Prostate gland (tissue), 2 donors: ENCODE results near the gene MILR1. TPM values are rescaled to one million over a fixed set of nuclear protein-coding genes. Genes with fewer than 3 reads are reported as not detected.
"Not testable (repeated sequence)": the region's sequence is repeated elsewhere in the genome, so short reads cannot be mapped to it uniquely, and the experiment has no call there.

Experiments
- DNase-seq: peaks from one replicate; pipeline ENCODE4 v3.0.0-alpha.2; 2019; ENCODE audit warnings: low spot score
- H3K27ac ChIP-seq, 2 donors: fragments of 200-600 bp; sonication (generic); 2 replicates each; pipeline ENCODE4 v1.5.1; 2017 to 2019
- H3K27me3 ChIP-seq: fragments of 200-600 bp; sonication (generic); replicated peaks from 2 replicates; pipeline ENCODE4 v1.5.1; 2019; ENCODE audit not compliant: insufficient read depth
- H3K36me3 ChIP-seq, 2 donors: fragments of 200-600 bp; sonication (generic); 1 replicate in 1 of 2; 2 replicates in 1 of 2; pipeline versions ENCODE4 v1.5.1 to v1.8.1; 2017 to 2019
- H3K4me1 ChIP-seq: fragments of 200-600 bp; sonication (generic); replicated peaks from 2 replicates; pipeline ENCODE4 v1.5.1; 2019
- H3K4me3 ChIP-seq, 2 donors: fragments of 200-600 bp; sonication (generic); 2 replicates each; pipeline ENCODE4 v1.5.1; 2017 to 2019
- H3K9me3 ChIP-seq: fragments of 200-600 bp; sonication (generic); 2 replicates; pipeline ENCODE4 v1.5.1; 2017
- POLR2A ChIP-seq: fragments of 450-650 bp; IDR thresholded peaks from one replicate; pipeline ENCODE4 v1.6.1; 2016; ENCODE audit warnings: antibody characterized with exemption, mild to moderate bottlenecking
- POLR2AphosphoS5 ChIP-seq: sonication (generic); formaldehyde crosslinking; IDR thresholded peaks from one replicate; pipeline ENCODE4 v1.6.1; 2017; ENCODE audit warnings: antibody characterized with exemption
- WGBS: methylation state at CpG from one replicate; pipeline ENCODE4 v1.1.5; 2018; 5-methylcytosine and 5-hydroxymethylcytosine counted together
- intact Hi-C: fragments of 100-400 bp; cut with DNase I; formaldehyde crosslinking; loops from one replicate; pipeline ENCODE4 v1.14.2; 2022
- total RNA-seq, 2 donors: library from RNA; depleted of rRNA; stranded (reverse); fragments of >200 nt; gene quantifications; one replicate each; pipeline ENCODE4 v1.1.0, GENCODE V29; 2016
- TF ChIP-seq, protein P1 (sequence below), 4 experiments: fragments of 200-600 bp in 2 of 4; fragments of 450-650 bp in 2 of 4; sonication (generic) in 2 of 4; IDR thresholded peaks; 1 replicate in 3 of 4; 2 replicates in 1 of 4; pipeline ENCODE4 v1.5.1; 2016 to 2019; ENCODE audit warnings: antibody characterized with exemption in 4 of 4, mild to moderate bottlenecking in 2 of 4, moderate library complexity in 2 of 4

The MILR1 gene
- total RNA-seq, 2 donors from 2014 or later = 0.77 to 4.3 TPM

DNA sequence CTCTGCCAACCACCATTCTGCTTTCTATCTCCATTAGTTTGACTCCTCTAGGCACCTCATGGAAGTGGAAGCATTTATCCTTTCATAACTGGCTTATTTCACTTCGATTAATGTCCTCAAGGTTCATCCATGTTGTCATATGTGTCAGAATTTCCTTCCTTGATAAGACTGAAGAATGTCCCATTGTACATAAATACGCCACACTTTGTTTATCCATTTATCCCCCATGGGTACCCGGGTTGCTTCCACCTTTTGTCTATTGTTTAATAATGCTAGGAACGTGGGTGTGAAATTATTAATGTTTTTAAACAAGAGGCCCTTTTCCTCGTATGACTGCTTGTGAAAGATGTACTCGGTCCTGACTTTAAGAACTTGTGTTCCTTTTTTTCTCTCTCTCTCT lies 12.9 kb downstream of the MILR1 start:
- H3K27me3 ChIP-seq = no peaks in the 10 kb centered on the region
- TF ChIP-seq POLR2AphosphoS5 = no peak
- no peak for TF ChIP-seq POLR2A
- TF ChIP-seq, protein P1, sequence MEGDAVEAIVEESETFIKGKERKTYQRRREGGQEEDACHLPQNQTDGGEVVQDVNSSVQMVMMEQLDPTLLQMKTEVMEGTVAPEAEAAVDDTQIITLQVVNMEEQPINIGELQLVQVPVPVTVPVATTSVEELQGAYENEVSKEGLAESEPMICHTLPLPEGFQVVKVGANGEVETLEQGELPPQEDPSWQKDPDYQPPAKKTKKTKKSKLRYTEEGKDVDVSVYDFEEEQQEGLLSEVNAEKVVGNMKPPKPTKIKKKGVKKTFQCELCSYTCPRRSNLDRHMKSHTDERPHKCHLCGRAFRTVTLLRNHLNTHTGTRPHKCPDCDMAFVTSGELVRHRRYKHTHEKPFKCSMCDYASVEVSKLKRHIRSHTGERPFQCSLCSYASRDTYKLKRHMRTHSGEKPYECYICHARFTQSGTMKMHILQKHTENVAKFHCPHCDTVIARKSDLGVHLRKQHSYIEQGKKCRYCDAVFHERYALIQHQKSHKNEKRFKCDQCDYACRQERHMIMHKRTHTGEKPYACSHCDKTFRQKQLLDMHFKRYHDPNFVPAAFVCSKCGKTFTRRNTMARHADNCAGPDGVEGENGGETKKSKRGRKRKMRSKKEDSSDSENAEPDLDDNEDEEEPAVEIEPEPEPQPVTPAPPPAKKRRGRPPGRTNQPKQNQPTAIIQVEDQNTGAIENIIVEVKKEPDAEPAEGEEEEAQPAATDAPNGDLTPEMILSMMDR (IDR thresholded peaks at IDR 0.05) = no peak
- H3K27ac ChIP-seq = no peak overlapping the region
- no peak overlapping the region for H3K4me3 ChIP-seq
- H3K9me3 ChIP-seq = no peaks in the 10 kb centered on the region
- no peak for DNase-seq
- H3K4me1 ChIP-seq = no peaks in the 10 kb centered on the region
- no peaks in the 10 kb centered on the region for H3K36me3 ChIP-seq
- intact Hi-C loops = no loop called here
- WGBS = 78% methylated on average over 6 of the region's 6 CpGs

DNA sequence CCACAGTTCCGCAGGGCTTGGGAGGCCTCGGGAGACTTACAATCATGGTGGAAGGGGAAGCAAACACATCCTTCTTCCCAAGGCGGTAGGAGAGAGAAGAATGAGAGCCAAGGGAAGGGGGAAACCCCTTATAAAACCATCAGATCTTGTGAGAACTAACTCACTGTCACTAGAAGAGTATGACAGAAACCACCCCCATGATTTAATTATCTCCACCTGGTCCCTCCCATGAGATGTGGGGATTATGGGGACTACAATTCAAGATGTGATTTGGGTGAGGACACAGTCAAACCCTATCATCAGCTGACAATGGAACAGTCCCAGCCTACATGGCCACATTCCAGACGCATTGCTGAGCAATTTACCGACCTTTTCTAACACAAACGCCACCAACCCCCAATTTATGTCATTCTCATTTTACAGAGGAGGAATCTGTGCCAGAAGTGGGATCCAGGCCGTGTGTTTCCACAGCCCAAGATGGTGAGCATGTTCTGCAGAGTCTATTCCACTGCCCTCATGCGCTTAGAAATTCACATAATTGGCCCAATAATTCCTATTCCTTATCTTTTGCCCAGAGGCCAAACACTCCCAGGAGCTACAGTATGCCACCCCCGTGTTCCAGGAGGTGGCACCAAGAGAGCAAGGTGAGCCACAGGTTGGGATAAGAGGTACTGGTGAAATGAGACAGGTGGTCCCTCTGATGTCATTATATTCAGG lies 17.3 kb downstream of the MILR1 start:
- Histone ChIP-seq H3K4me1 (no peaks in the 10 kb centered on the region), H3K36me3 (no peaks in the 10 kb centered on the region), H3K9me3 (no peaks in the 10 kb centered on the region), H3K27ac (no peak overlapping the region), H3K4me3 (no peak overlapping the region), H3K27me3 (no peaks in the 10 kb centered on the region)
- 62% methylated on average over 9 of the region's 9 CpGs for whole genome bisulfite sequencing
- TF ChIP-seq POLR2A = no peak
- TF ChIP-seq POLR2AphosphoS5 = no peak
- TF ChIP-seq, protein P1 (IDR thresholded peaks at IDR 0.05) = no peak
- DNase-seq = no peak
- intact Hi-C loops = no loop called here

- H3K27me3 ChIP-seq, H3K4me1 ChIP-seq, intact Hi-C loops, H3K27ac ChIP-seq, H3K36me3 ChIP-seq, DNase-seq, H3K9me3 ChIP-seq, H3K4me3 ChIP-seq: not testable (repeated sequence)
- WGBS = 81% methylated on average over 1 of the region's 1 CpG
These were observed 17.9 kb downstream of the MILR1 start for GRCh38 chr17:64466834-64467233.

DNA sequence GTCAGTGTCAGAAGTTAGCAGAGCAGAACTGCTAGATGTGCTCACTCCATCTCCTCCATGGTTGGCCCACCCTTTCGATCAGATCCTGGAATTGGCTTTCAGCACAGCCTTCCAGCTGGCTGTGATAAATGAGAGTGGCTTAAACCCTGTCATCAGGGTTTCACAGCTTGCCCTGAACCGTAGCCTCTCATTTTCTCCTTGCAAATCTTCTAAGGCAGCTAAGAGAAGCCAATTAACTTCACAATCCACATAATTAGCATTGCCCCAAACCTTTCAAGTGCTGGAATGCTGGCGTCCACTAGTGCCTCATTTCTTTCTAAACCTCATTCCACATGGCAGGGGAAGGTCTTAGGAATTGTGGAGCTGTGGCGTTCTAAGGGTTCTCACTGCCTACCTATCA lies 21.7 kb downstream of the MILR1 start:
- Histone ChIP-seq H3K9me3 (no peaks in the 10 kb centered on the region), H3K4me1 (no peaks in the 10 kb centered on the region), H3K27ac (no peak overlapping the region), H3K27me3 (no peaks in the 10 kb centered on the region), H3K36me3 (no peaks in the 10 kb centered on the region), H3K4me3 (no peak overlapping the region)
- intact Hi-C loops = no loop called here
- no peak for DNase-seq
- 62% methylated on average over 4 of the region's 4 CpGs for WGBS
- no peak for TF ChIP-seq POLR2AphosphoS5
- TF ChIP-seq POLR2A = no peak
- TF ChIP-seq, protein P1 (IDR thresholded peaks at IDR 0.05) = no peak

GRCh38 chr17:64471440-64471839 lies 22.5 kb downstream of the MILR1 start:
- Histone ChIP-seq H3K9me3 (no peaks in the 10 kb centered on the region), H3K4me3 (no peak overlapping the region), H3K27ac (no peak overlapping the region), H3K27me3 (no peaks in the 10 kb centered on the region), H3K4me1 (no peaks in the 10 kb centered on the region), H3K36me3 (no peaks in the 10 kb centered on the region)
- WGBS = 89% methylated on average over 3 of the region's 3 CpGs
- DNase-seq = no peak
- intact Hi-C loops = no loop called here
- no peak for TF ChIP-seq POLR2A

- TF ChIP-seq, protein P1 (IDR thresholded peaks at IDR 0.05) = no peak
- TF ChIP-seq POLR2AphosphoS5 (no peak), POLR2A (no peak)
- intact Hi-C loops = no loop called here
- no peak overlapping the region for H3K27ac ChIP-seq
- H3K9me3 ChIP-seq = no peaks in the 10 kb centered on the region
- H3K36me3 ChIP-seq = no peaks in the 10 kb centered on the region
- no peaks in the 10 kb centered on the region for H3K27me3 ChIP-seq
- DNase-seq = no peak
- no peak overlapping the region for H3K4me3 ChIP-seq
- H3K4me1 ChIP-seq = no peaks in the 10 kb centered on the region
- WGBS = 88% methylated on average over 2 of the region's 2 CpGs
These were observed 23.6 kb downstream of the MILR1 start for GRCh38 chr17:64472564-64472963.
